Measurements from ENCODE around the gene COL5A1.

DNA sequence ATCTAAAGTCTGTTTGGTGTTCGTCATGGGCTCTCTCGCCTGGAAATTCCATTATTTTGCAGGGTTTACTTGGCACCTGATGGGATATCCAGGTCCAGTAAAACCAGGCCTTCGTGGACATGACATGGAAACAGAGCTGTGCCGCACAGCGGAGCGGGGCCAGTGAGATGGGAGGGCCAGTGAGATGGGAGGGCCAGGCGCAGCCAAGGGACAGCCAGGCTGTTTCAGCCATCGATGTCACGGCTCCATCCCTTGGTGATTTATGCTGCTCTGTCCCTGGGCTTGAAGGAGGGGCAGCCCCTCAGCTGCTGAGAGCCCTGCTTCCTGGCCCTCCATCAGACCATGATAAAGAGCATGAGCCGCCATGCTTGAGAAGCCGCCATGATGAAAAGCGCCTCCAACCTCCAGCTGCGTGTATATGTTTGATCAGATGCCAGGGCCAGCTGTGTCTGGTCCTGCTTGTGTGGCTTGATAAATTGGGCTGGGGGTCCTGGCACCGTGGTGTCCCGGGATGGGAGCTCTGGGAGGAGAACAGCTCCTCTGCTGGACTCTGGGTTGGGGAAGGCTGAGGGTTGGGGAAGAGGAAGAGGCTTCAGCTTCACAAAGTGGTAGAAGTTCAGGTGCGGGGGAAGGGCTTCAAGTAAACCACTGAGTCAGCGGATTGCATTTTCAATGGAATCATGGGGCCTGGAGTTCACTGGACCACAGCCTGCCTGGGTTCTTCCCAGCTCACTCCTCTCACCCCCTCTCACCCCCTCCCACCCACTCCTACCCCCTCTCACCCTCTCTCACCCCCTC lies 6.1 kb upstream of the COL5A1 start:
- TF ChIP-seq POLR2AphosphoS5 (IDR thresholded peaks at IDR 0.05) (no peak), POLR2A (IDR thresholded peaks at IDR 0.05) (no peak), EP300 (IDR thresholded peaks at IDR 0.05; ENCODE audit: low read depth) (no peak)
- TF ChIP-seq, protein P1, sequence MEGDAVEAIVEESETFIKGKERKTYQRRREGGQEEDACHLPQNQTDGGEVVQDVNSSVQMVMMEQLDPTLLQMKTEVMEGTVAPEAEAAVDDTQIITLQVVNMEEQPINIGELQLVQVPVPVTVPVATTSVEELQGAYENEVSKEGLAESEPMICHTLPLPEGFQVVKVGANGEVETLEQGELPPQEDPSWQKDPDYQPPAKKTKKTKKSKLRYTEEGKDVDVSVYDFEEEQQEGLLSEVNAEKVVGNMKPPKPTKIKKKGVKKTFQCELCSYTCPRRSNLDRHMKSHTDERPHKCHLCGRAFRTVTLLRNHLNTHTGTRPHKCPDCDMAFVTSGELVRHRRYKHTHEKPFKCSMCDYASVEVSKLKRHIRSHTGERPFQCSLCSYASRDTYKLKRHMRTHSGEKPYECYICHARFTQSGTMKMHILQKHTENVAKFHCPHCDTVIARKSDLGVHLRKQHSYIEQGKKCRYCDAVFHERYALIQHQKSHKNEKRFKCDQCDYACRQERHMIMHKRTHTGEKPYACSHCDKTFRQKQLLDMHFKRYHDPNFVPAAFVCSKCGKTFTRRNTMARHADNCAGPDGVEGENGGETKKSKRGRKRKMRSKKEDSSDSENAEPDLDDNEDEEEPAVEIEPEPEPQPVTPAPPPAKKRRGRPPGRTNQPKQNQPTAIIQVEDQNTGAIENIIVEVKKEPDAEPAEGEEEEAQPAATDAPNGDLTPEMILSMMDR (IDR thresholded peaks at IDR 0.05) = no peak
